A549 (cell line): Measurements from ENCODE around the gene TERB1. TPM values are rescaled to one million over a fixed set of nuclear protein-coding genes. Genes with fewer than 3 reads are reported as not detected.

ENCODE experiments used
- ATAC-seq, 2 experiments: fragments of 200-7000 bp in 1 of 2; fragments of >200 bp in 1 of 2; cut with Nextera tagmentation in 1 of 2; cut with Tn5 transposase in 1 of 2; 3 replicates each; pipeline versions ENCODE4 v1.8.0 to v1.9.1; 2018 to 2020; ENCODE audit warnings: mild to moderate bottlenecking in 1 of 2, moderate library complexity in 1 of 2
- CTCF ChIA-PET: fragments of 300-600 bp; sonication (Branson Sonifier 250); formaldehyde crosslinking; extraction: SDS; loops from one replicate; lab custom pipeline; 2021; ENCODE audit warnings: antibody characterized with exemption, inconsistent platforms; lab: Yijun Ruan, JAX
- POLR2A ChIA-PET: fragments of 350-600 bp; formaldehyde crosslinking; extraction: SDS; loops from one replicate; lab custom pipeline; 2021; ENCODE audit warnings: antibody characterized with exemption, inconsistent platforms; lab: Yijun Ruan, JAX
- DNase-seq, 2 experiments: peaks; one replicate each; pipeline versions ENCODE4 v3.0.0 to v3.0.0-alpha.2; 2011 to 2016; ENCODE audit warnings: low read depth in 1 of 2, low spot score in 1 of 2
- FAIRE-seq: peaks from 2 replicates; lab custom pipeline; 2011; peaks lifted over from hg19 to GRCh38; lab: Jason Lieb, UNC
- H3K27ac ChIP-seq, 2 experiments: fragments of >200 bp; sonication (Bioruptor Twin); formaldehyde crosslinking; 3 replicates each; pipeline ENCODE4 v1.5.1; 2016 to 2017
- H3K4me1 ChIP-seq: fragments of >200 bp; sonication (Bioruptor Twin); formaldehyde crosslinking; 3 replicates; pipeline ENCODE4 v1.6.1; 2016
- H3K4me2 ChIP-seq: fragments of >200 bp; sonication (Bioruptor Twin); formaldehyde crosslinking; 3 replicates; pipeline ENCODE4 v1.6.1; 2016
- H3K4me3 ChIP-seq: fragments of >200 bp; sonication (Bioruptor Twin); formaldehyde crosslinking; 3 replicates; pipeline ENCODE4 v1.5.1; 2016
- H3K9me3 ChIP-seq: fragments of >200 bp; sonication (Bioruptor Twin); formaldehyde crosslinking; 3 replicates; pipeline ENCODE4 v1.6.1; 2016
- CBX2 ChIP-seq: fragments of 200-600 bp; sonication (generic); IDR thresholded peaks from 2 replicates; pipeline ENCODE4 v1.6.1; 2016; ENCODE audit warnings: low read depth, mild to moderate bottlenecking, borderline replicate concordance
- EP300 ChIP-seq, 2 experiments: fragments of >200 bp; sonication (Bioruptor Twin); formaldehyde crosslinking; IDR thresholded peaks; 2 replicates in 1 of 2; 3 replicates in 1 of 2; pipeline ENCODE4 v1.6.1; 2016 to 2017
- FOSB ChIP-seq: fragments of 250-450 bp; sonication (Bioruptor Pico); IDR thresholded peaks from 2 replicates; pipeline ENCODE4 v1.5.0; 2020; ENCODE audit warnings: mild to moderate bottlenecking, moderate library complexity
- HOXA7 ChIP-seq: fragments of 250-450 bp; sonication (Bioruptor Pico); IDR thresholded peaks from 2 replicates; pipeline ENCODE4 v1.5.0; 2020; ENCODE audit warnings: mild to moderate bottlenecking, moderate library complexity
- HOXB13 ChIP-seq: fragments of 250-450 bp; sonication (Bioruptor Pico); IDR thresholded peaks from 2 replicates; pipeline ENCODE4 v1.5.0; 2020; ENCODE audit warnings: low read depth, mild to moderate bottlenecking, moderate library complexity
- JUN ChIP-seq, 2 experiments: fragments of >200 bp; sonication (Bioruptor Twin); formaldehyde crosslinking; IDR thresholded peaks; 2 replicates in 1 of 2; 3 replicates in 1 of 2; pipeline ENCODE4 v1.6.1; 2016 to 2017
- MAFK ChIP-seq: fragments of 450-650 bp; IDR thresholded peaks from 2 replicates; pipeline ENCODE4 v1.6.1; 2014; ENCODE audit not compliant: partially characterized antibody
- SMC3 ChIP-seq: fragments of >200 bp; sonication (Bioruptor Twin); formaldehyde crosslinking; IDR thresholded peaks from 3 replicates; pipeline ENCODE4 v1.6.1; 2018; ENCODE audit warnings: inconsistent platforms
- SREBF2 ChIP-seq: fragments of 450-650 bp; IDR thresholded peaks from 2 replicates; pipeline ENCODE4 v1.6.1; 2014; ENCODE audit warnings: mild to moderate bottlenecking, moderate library complexity
- TP53 ChIP-seq: fragments of 250-450 bp; sonication (Bioruptor Pico); IDR thresholded peaks from 2 replicates; pipeline ENCODE4 v1.5.0; 2021; ENCODE audit warnings: mild to moderate bottlenecking, moderate library complexity
- ZFP36 ChIP-seq: fragments of 450-650 bp; IDR thresholded peaks from 2 replicates; pipeline ENCODE4 v1.6.1; 2014; ENCODE audit warnings: borderline replicate concordance; ENCODE audit not compliant: partially characterized antibody
- WGBS: methylation state at CpG from one replicate; pipeline ENCODE4 v1.1.6; 2017; ENCODE audit errors: missing lambda C conversion rate; 5-methylcytosine and 5-hydroxymethylcytosine counted together
- polyA plus RNA-seq, 4 experiments: library from polyadenylated mRNA; depleted of rRNA in 3 of 4; stranded (reverse); fragments of >200 nt; fragmentation: RNase III in 1 of 4; extraction: RNeasy Plus Mini Kit Qiagen cat#74134 plus additional on column Dnase treatment in 1 of 4; gene quantifications; 2 replicates in 3 of 4; 3 replicates in 1 of 4; pipeline ENCODE4 v1.2.3, GENCODE V29; 2011 to 2017
- TF ChIP-seq, protein P1 (sequence below): fragments of 150-350 bp; IDR thresholded peaks from 2 replicates; pipeline ENCODE4 v1.6.1; 2014; ENCODE audit warnings: low read depth, mild to moderate bottlenecking, low read length
- TF ChIP-seq, protein P2 (sequence below): IDR thresholded peaks from 2 replicates; pipeline ENCODE4 v1.6.1; 2012
- TF ChIP-seq, protein P3 (sequence below): fragments of 450-650 bp; IDR thresholded peaks from 2 replicates; pipeline ENCODE4 v1.6.1; 2014; ENCODE audit warnings: antibody characterized with exemption

Gene TERB1
- polyA plus RNA-seq, 2 of the 4 experiments (the other 2 are of a cell fraction) = 0.17 to 0.18 TPM

- no peak for DNase-seq
- CTCF ChIA-PET = interaction anchor here (1.4 kb wide), 1 partner anchor 46 kb away, joined by 3 read pairs; no protein-coding TSS in a partner anchor
- Histone ChIP-seq H3K4me3 (no peak overlapping the region), H3K4me1 (no peaks in the 10 kb centered on the region), H3K4me2 (no peak overlapping the region), H3K9me3 (peaks cover 9% of the 10 kb centered on the region; the same call in 2 of the 3 replicates), H3K27ac (no peak overlapping the region)
- TF ChIP-seq TP53 (CRISPR knock-in tag) = no peak
- no peak for TF ChIP-seq JUN (IDR thresholded peaks at IDR 0.05)
- TF ChIP-seq SMC3 = no peak
- TF ChIP-seq EP300 (IDR thresholded peaks at IDR 0.05) = no peak
- POLR2A ChIA-PET = no interaction called here
- 77% methylated on average over 8 of the region's 8 CpGs for WGBS
- no peak for FAIRE-seq
- no peak for ATAC-seq
Measured at GRCh38 chr16:66706506-66706880, 94.9 kb downstream of the TERB1 start.

DNA sequence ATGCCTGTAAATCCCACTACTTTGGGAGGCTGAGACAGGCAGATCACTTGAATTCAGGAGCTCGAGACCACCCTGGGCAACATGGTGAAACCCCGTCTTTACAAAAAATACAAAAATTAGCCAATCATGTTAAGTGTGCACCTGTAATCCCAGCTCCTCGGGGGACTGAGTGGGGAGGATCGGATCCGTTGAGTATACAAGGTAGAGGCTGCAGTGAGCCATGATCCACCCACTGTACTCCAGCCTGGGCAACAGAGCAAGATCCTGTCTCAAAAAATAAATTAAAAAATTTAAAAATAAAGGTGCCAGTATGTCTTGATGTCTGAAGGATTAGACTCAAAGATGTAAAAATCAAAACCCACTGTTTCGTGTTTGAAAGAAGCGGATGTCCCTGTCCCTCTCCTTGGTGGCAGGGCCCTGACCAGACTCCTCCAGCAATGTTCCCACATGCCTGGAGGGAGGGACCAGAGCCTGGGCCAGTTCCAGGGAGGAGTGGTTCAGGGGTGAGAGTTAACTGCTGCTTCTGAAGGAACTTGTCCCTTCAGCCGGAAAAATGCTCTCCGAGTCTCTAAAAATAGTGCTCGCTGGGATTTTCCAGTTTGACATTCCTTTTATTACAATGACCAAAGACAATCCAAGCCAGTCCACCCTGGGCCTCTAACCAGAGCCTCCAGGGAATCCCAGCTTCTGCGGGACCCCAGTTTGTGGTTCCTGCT is 95.4 kb downstream of the TERB1 start:
- no peak overlapping the region for H3K4me2 ChIP-seq
- no peak for FAIRE-seq
- CTCF ChIA-PET = interaction anchor here (0.9 to 1.4 kb wide), 3 partner anchors 41 to 55 kb away, joined by 3 to 4 read pairs (median 3); no protein-coding TSS in a partner anchor

More for the DNA sequence above, 95.4 kb downstream of the TERB1 start:
- Histone ChIP-seq H3K9me3 (peaks cover 3% of the 10 kb centered on the region; the same call in 2 of the 3 replicates), H3K27ac (no peak overlapping the region), H3K4me3 (no peak overlapping the region), H3K4me1 (no peaks in the 10 kb centered on the region)
- ATAC-seq (no peak), DNase-seq (no peak)
- POLR2A ChIA-PET = no interaction called here
- WGBS = 79% methylated on average over 11 of the region's 11 CpGs
- TF ChIP-seq SREBF2 (no peak), TP53 (CRISPR knock-in tag) (no peak), FOSB (no peak), HOXB13 (CRISPR knock-in tag) (no peak), CBX2 (no peak), ZFP36 (no peak), HOXA7 (CRISPR knock-in tag) (no peak), MAFK (no peak)
- TF ChIP-seq, protein P1, sequence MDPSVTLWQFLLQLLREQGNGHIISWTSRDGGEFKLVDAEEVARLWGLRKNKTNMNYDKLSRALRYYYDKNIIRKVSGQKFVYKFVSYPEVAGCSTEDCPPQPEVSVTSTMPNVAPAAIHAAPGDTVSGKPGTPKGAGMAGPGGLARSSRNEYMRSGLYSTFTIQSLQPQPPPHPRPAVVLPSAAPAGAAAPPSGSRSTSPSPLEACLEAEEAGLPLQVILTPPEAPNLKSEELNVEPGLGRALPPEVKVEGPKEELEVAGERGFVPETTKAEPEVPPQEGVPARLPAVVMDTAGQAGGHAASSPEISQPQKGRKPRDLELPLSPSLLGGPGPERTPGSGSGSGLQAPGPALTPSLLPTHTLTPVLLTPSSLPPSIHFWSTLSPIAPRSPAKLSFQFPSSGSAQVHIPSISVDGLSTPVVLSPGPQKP = no peak
- TF ChIP-seq, protein P2, sequence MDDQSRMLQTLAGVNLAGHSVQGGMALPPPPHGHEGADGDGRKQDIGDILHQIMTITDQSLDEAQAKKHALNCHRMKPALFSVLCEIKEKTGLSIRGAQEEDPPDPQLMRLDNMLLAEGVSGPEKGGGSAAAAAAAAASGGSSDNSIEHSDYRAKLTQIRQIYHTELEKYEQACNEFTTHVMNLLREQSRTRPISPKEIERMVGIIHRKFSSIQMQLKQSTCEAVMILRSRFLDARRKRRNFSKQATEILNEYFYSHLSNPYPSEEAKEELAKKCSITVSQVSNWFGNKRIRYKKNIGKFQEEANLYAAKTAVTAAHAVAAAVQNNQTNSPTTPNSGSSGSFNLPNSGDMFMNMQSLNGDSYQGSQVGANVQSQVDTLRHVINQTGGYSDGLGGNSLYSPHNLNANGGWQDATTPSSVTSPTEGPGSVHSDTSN = no peak
- TF ChIP-seq, protein P3, sequence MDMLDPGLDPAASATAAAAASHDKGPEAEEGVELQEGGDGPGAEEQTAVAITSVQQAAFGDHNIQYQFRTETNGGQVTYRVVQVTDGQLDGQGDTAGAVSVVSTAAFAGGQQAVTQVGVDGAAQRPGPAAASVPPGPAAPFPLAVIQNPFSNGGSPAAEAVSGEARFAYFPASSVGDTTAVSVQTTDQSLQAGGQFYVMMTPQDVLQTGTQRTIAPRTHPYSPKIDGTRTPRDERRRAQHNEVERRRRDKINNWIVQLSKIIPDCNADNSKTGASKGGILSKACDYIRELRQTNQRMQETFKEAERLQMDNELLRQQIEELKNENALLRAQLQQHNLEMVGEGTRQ = no peak

Other genes starting within 250 kb of the TERB1 start
- gene CKLF, start 249.0 kb downstream of the TERB1 start, polyA plus RNA-seq (2011; rRNA removed) = 85.1 and 96.5 TPM in 2 replicates
- gene CKLF, start 249.0 kb downstream of the TERB1 start, polyA plus RNA-seq (2017; fragmentation: RNase III; extraction: RNeasy Plus Mini Kit Qiagen cat#74134 plus additional on column Dnase treatment) = 72.8 to 104 TPM (median 87.0 TPM) in 3 replicates
- gene CMTM1, start 235.1 kb downstream of the TERB1 start, polyA plus RNA-seq (2011; rRNA removed) = 1.1 and 1.3 TPM in 2 replicates
- 1.5 to 2.1 TPM (median 1.9 TPM) in 3 replicates for gene CMTM1, start 235.1 kb downstream of the TERB1 start, polyA plus RNA-seq (2017; fragmentation: RNase III; extraction: RNeasy Plus Mini Kit Qiagen cat#74134 plus additional on column Dnase treatment)
- 0.09 TPM in 1 of 2 replicates, not detected in the other for gene CMTM2, start 222.1 kb downstream of the TERB1 start, polyA plus RNA-seq (2011; rRNA removed)
- 0.09 to 0.15 TPM in 2 of 3 replicates, not detected in the other for gene CMTM2, start 222.1 kb downstream of the TERB1 start, polyA plus RNA-seq (2017; fragmentation: RNase III; extraction: RNeasy Plus Mini Kit Qiagen cat#74134 plus additional on column Dnase treatment)
- gene CMTM3, start 196.9 kb downstream of the TERB1 start, polyA plus RNA-seq (2011; rRNA removed) = 33.9 and 36.1 TPM in 2 replicates
- 36.0 to 45.9 TPM (median 37.2 TPM) in 3 replicates for gene CMTM3, start 196.9 kb downstream of the TERB1 start, polyA plus RNA-seq (2017; fragmentation: RNase III; extraction: RNeasy Plus Mini Kit Qiagen cat#74134 plus additional on column Dnase treatment)
- 58.6 and 61.6 TPM in 2 replicates for gene CMTM4, start 104.8 kb downstream of the TERB1 start, polyA plus RNA-seq (2011; rRNA removed)
- gene CMTM4, start 104.8 kb downstream of the TERB1 start, polyA plus RNA-seq (2017; fragmentation: RNase III; extraction: RNeasy Plus Mini Kit Qiagen cat#74134 plus additional on column Dnase treatment) = 22.9 to 25.9 TPM (median 24.8 TPM) in 3 replicates
- gene DYNC1LI2, start 50.0 kb downstream of the TERB1 start, polyA plus RNA-seq (2011; rRNA removed) = 112 and 128 TPM in 2 replicates
- gene DYNC1LI2, start 50.0 kb downstream of the TERB1 start, polyA plus RNA-seq (2017; fragmentation: RNase III; extraction: RNeasy Plus Mini Kit Qiagen cat#74134 plus additional on column Dnase treatment) = 93.5 to 107 TPM (median 96.5 TPM) in 3 replicates
- gene NAE1, start 29.4 kb upstream of the TERB1 start, polyA plus RNA-seq (2011; rRNA removed) = 89.8 and 132 TPM in 2 replicates
- 90.0 to 96.2 TPM (median 94.9 TPM) in 3 replicates for gene NAE1, start 29.4 kb upstream of the TERB1 start, polyA plus RNA-seq (2017; fragmentation: RNase III; extraction: RNeasy Plus Mini Kit Qiagen cat#74134 plus additional on column Dnase treatment)
- gene CA7, start 42.8 kb upstream of the TERB1 start, polyA plus RNA-seq (2011; rRNA removed) = not detected in 2 replicates
- gene CA7, start 42.8 kb upstream of the TERB1 start, polyA plus RNA-seq (2017; fragmentation: RNase III; extraction: RNeasy Plus Mini Kit Qiagen cat#74134 plus additional on column Dnase treatment) = not detected in 3 replicates
- gene PDP2, start 78.9 kb upstream of the TERB1 start, polyA plus RNA-seq (2011; rRNA removed) = 10.0 and 10.7 TPM in 2 replicates
- 7.7 to 10.5 TPM (median 8.7 TPM) in 3 replicates for gene PDP2, start 78.9 kb upstream of the TERB1 start, polyA plus RNA-seq (2017; fragmentation: RNase III; extraction: RNeasy Plus Mini Kit Qiagen cat#74134 plus additional on column Dnase treatment)
- 0.18 and 0.37 TPM in 2 replicates for gene CDH16, start 117.3 kb upstream of the TERB1 start, polyA plus RNA-seq (2011; rRNA removed)
- 0.24 to 0.25 TPM (median 0.25 TPM) in 3 replicates for gene CDH16, start 117.3 kb upstream of the TERB1 start, polyA plus RNA-seq (2017; fragmentation: RNase III; extraction: RNeasy Plus Mini Kit Qiagen cat#74134 plus additional on column Dnase treatment)
- gene RRAD, start 124.0 kb upstream of the TERB1 start, polyA plus RNA-seq (2011; rRNA removed) = 0.46 and 0.75 TPM in 2 replicates
- gene RRAD, start 124.0 kb upstream of the TERB1 start, polyA plus RNA-seq (2017; fragmentation: RNase III; extraction: RNeasy Plus Mini Kit Qiagen cat#74134 plus additional on column Dnase treatment) = 2.2 to 4.7 TPM (median 3.4 TPM) in 3 replicates
- 140 and 168 TPM in 2 replicates for gene CIAO2B, start 132.8 kb upstream of the TERB1 start, polyA plus RNA-seq (2011; rRNA removed)
- gene CIAO2B, start 132.8 kb upstream of the TERB1 start, polyA plus RNA-seq (2017; fragmentation: RNase III; extraction: RNeasy Plus Mini Kit Qiagen cat#74134 plus additional on column Dnase treatment) = 134 to 148 TPM (median 144 TPM) in 3 replicates
- 19.4 and 20.4 TPM in 2 replicates for gene CES2, start 133.9 kb upstream of the TERB1 start, polyA plus RNA-seq (2011; rRNA removed)
- gene CES2, start 133.9 kb upstream of the TERB1 start, polyA plus RNA-seq (2017; fragmentation: RNase III; extraction: RNeasy Plus Mini Kit Qiagen cat#74134 plus additional on column Dnase treatment) = 19.9 to 22.0 TPM (median 20.3 TPM) in 3 replicates
- gene CES3, start 159.7 kb upstream of the TERB1 start, polyA plus RNA-seq (2011; rRNA removed) = 3.8 and 4.1 TPM in 2 replicates
- 2.1 to 2.7 TPM (median 2.3 TPM) in 3 replicates for gene CES3, start 159.7 kb upstream of the TERB1 start, polyA plus RNA-seq (2017; fragmentation: RNase III; extraction: RNeasy Plus Mini Kit Qiagen cat#74134 plus additional on column Dnase treatment)
- gene CES4A, start 187.0 kb upstream of the TERB1 start, polyA plus RNA-seq (2011; rRNA removed) = 3.5 and 4.4 TPM in 2 replicates
- 2.5 to 3.5 TPM (median 2.8 TPM) in 3 replicates for gene CES4A, start 187.0 kb upstream of the TERB1 start, polyA plus RNA-seq (2017; fragmentation: RNase III; extraction: RNeasy Plus Mini Kit Qiagen cat#74134 plus additional on column Dnase treatment)
- gene CBFB, start 227.6 kb upstream of the TERB1 start, polyA plus RNA-seq (2011; rRNA removed) = 35.9 and 61.3 TPM in 2 replicates
- 26.0 to 29.3 TPM (median 27.7 TPM) in 3 replicates for gene CBFB, start 227.6 kb upstream of the TERB1 start, polyA plus RNA-seq (2017; fragmentation: RNase III; extraction: RNeasy Plus Mini Kit Qiagen cat#74134 plus additional on column Dnase treatment)